CD8-positive, alpha-beta memory T cell (primary cell): ENCODE data around the gene COA7. TPM values are rescaled to one million over a fixed set of nuclear protein-coding genes. Genes with fewer than 3 reads are reported as not detected.
A peak's percentile ranks its signal among the peaks of the same experiment; 100 is the strongest.

ENCODE experiments used
- CTCF ChIA-PET: fragments of 350-600 bp; sonication (Branson Sonifier 250); formaldehyde crosslinking; loops from one replicate; lab custom pipeline; 2021; ENCODE audit warnings: antibody characterized with exemption; lab: Charles Lee
- POLR2A ChIA-PET: fragments of 350-600 bp; sonication (Branson Sonifier 250); formaldehyde crosslinking; loops from one replicate; lab custom pipeline; 2021; ENCODE audit warnings: antibody characterized with exemption; lab: Charles Lee
- DNase-seq, 5 donors: peaks; one replicate each; pipeline versions ENCODE4 v3.0.0 to v3.0.0-alpha.2; 2020 to 2022; ENCODE audit warnings: mixed read lengths in 1 of 5
- H3K27ac ChIP-seq: one replicate; pipeline ENCODE4 v1.7.0; 2013; ENCODE audit warnings: low read depth, mild to moderate bottlenecking, low read length, moderate library complexity
- H3K27me3 ChIP-seq: 2 replicates; pipeline ENCODE4 v1.7.0; 2013; ENCODE audit warnings: low read length, mild to moderate bottlenecking; ENCODE audit not compliant: insufficient read depth, poor library complexity, severe bottlenecking
- H3K36me3 ChIP-seq: 2 replicates; pipeline ENCODE4 v1.7.0; 2013; ENCODE audit warnings: mild to moderate bottlenecking, low read length, moderate library complexity; ENCODE audit not compliant: insufficient read depth
- H3K4me1 ChIP-seq: 2 replicates; pipeline ENCODE4 v1.7.0; 2013; ENCODE audit warnings: mild to moderate bottlenecking, low read length, moderate library complexity; ENCODE audit not compliant: insufficient read depth
- H3K4me3 ChIP-seq: 2 replicates; pipeline ENCODE4 v1.7.0; 2013; ENCODE audit warnings: mild to moderate bottlenecking, low read length
- H3K9me3 ChIP-seq: 2 replicates; pipeline ENCODE4 v1.7.0; 2013; ENCODE audit warnings: mild to moderate bottlenecking, low read length
- H3K27ac Mint-ChIP-seq, 8 donors: one replicate each; pipeline ENCODE4 v1.8.0; 2020 to 2021; ENCODE audit warnings: mixed read lengths in 8 of 8, mild to moderate bottlenecking in 6 of 8, inconsistent platforms in 3 of 8, moderate library complexity in 3 of 8
- H3K27me3 Mint-ChIP-seq, 2 donors: one replicate each; pipeline ENCODE4 v1.8.0; 2020 to 2021; ENCODE audit warnings: mixed read lengths in 2 of 2, mild to moderate bottlenecking in 1 of 2, moderate library complexity in 1 of 2
- H3K36me3 Mint-ChIP-seq, 3 donors: one replicate each; pipeline ENCODE4 v1.8.0; 2020 to 2021; ENCODE audit warnings: mixed read lengths in 3 of 3, inconsistent platforms in 1 of 3, mild to moderate bottlenecking in 1 of 3
- H3K4me1 Mint-ChIP-seq, 3 donors: one replicate each; pipeline ENCODE4 v1.8.0; 2020 to 2021; ENCODE audit warnings: mixed read lengths in 3 of 3, inconsistent platforms in 1 of 3, mild to moderate bottlenecking in 1 of 3
- H3K4me3 Mint-ChIP-seq, 7 donors: one replicate each; pipeline ENCODE4 v1.8.0; 2020 to 2021; ENCODE audit warnings: mixed read lengths in 7 of 7, mild to moderate bottlenecking in 6 of 7, moderate library complexity in 4 of 7, inconsistent platforms in 2 of 7
- H3K9me3 Mint-ChIP-seq, 5 donors: one replicate each; pipeline ENCODE4 v1.8.0; 2020 to 2022; ENCODE audit warnings: mixed read lengths in 5 of 5, mild to moderate bottlenecking in 3 of 5, moderate library complexity in 2 of 5, inconsistent platforms in 1 of 5
- polyA plus RNA-seq: library from polyadenylated mRNA; unstranded; fragments of 300-500 nt; fragmentation: Illumina TruSeq; gene quantifications from one replicate; pipeline ENCODE4 v1.2.3, GENCODE V29; 2021
- total RNA-seq, 2 experiments: library from RNA; stranded (reverse); gene quantifications; one replicate each; pipeline ENCODE4 v1.2.3, GENCODE V29; 2021

The COA7 gene
- total and polyA plus RNA-seq, 3 experiments from 2014 or later = 3.2 to 41.2 (median 39.8) TPM

DNA sequence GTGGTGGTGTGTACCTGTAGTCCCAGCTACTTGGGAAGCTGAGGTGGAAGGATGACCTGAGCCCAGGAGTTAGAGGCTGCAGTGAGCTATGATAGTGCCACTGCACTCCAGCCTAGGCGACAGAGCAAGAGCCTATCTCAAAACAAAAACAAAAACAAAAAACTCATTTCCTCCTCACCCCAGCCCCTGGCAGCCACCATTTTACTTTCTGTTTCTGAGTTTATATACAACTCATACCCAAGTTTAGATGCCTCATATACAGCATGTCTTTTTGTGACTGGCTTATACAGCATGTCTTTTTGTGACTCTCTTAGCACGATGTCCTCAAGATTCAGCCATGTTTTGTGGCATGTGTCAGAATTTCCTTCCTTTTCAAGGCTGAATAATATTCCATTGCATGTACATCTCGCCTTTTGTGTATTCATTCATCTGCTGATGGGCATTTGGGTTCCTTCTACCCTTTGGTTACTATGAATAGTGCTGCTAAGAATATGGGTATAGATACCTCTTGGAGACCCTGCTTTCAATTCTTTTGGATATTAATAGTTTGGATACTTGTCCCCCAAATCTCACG is 14.7 kb downstream of the COA7 start:
- Histone ChIP-seq H3K36me3 (peaks cover 5% of the 10 kb centered on the region), H3K27ac (no peak overlapping the region), H3K4me3 (no peak overlapping the region), H3K4me1 (peaks cover 8% of the 10 kb centered on the region), H3K9me3 (peaks cover 3% of the 10 kb centered on the region), H3K27me3 (no peaks in the 10 kb centered on the region)
- H3K27me3 Mint-ChIP-seq = no peaks in the 10 kb centered on the region
- CTCF ChIA-PET = interaction anchor here (1.4 kb wide), 1 partner anchor 18 kb away, joined by 4 read pairs; no protein-coding TSS in a partner anchor
- H3K27ac Mint-ChIP-seq = peak overlapping the region in 4 of 8 donors; percentile 1 to 71 (median 48)
- no peak overlapping the region for H3K4me3 Mint-ChIP-seq
- H3K9me3 Mint-ChIP-seq = no peaks in the 10 kb centered on the region
- peaks cover 0 to 23% (median 6%) of the 10 kb centered on the region in 3 donors for H3K36me3 Mint-ChIP-seq
- POLR2A ChIA-PET = interaction anchor here (0.7 kb wide), 1 partner anchor 488 kb away, joined by 5 read pairs; no protein-coding TSS in a partner anchor
- H3K4me1 Mint-ChIP-seq = peaks cover 8 to 15% (median 11%) of the 10 kb centered on the region in 3 donors
- no peak for DNase-seq

DNA sequence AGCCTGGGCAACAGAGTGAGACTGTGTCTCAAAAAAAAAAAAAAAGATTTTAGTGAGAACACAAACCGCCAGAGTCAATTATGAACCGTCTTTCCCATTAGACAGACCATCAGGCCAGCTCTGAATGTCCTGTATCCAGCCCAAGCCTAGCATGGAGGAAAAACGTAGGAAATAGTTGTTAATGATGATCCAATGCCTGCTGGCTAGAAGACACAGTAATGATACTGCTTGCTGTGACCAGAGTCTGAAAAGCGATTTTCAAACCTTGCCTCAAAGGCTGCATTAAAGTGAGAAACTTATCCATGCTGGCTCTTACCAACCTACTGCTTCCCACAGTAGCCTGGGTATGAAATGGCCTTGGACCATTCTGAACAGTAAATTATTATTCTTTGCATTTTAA is 17.0 kb downstream of the COA7 start:
- Mint-ChIP-seq H3K27ac (peak overlapping the region in 1 of 8 donors; percentile 21), H3K9me3 (no peaks in the 10 kb centered on the region), H3K4me1 (peaks cover 7 to 9% (median 7%) of the 10 kb centered on the region in 3 donors), H3K27me3 (no peaks in the 10 kb centered on the region), H3K36me3 (peaks cover 0 to 29% (median 9%) of the 10 kb centered on the region in 3 donors), H3K4me3 (no peak overlapping the region)
- Histone ChIP-seq H3K4me3 (no peak overlapping the region), H3K9me3 (peaks cover 3% of the 10 kb centered on the region), H3K4me1 (peaks cover 8% of the 10 kb centered on the region), H3K27me3 (no peaks in the 10 kb centered on the region), H3K27ac (no peak overlapping the region), H3K36me3 (peaks cover 6% of the 10 kb centered on the region)
- POLR2A ChIA-PET = no interaction called here
- CTCF ChIA-PET = no interaction called here
- no peak for DNase-seq

DNA sequence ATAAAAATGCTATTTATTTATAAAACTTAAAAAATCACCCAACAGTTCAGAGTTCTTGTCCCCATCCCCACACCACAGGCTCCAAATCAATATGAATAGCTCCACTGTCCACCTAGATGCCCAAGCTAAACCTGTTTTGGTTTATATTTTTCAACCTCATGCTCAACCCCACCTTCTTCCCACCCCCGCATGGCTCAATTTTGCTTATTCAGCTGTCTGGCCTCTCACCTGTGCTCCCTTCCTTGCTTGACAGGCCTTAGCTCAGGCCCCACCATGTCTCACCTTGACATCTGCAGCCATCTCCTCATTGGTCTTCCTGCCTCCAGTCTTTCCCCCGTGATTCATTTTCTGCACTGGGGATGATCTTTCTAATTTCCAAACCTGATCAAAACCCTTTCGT is 17.8 kb downstream of the COA7 start:
- Histone ChIP-seq H3K4me1 (peaks cover under 1% of the 10 kb centered on the region), H3K9me3 (peaks cover 3% of the 10 kb centered on the region), H3K27ac (no peak overlapping the region), H3K27me3 (no peaks in the 10 kb centered on the region), H3K36me3 (peaks cover 6% of the 10 kb centered on the region), H3K4me3 (no peak overlapping the region)
- DNase-seq = no peak
- CTCF ChIA-PET = no interaction called here
- Mint-ChIP-seq H3K9me3 (no peaks in the 10 kb centered on the region), H3K4me1 (peaks cover 3 to 6% (median 3%) of the 10 kb centered on the region in 3 donors), H3K4me3 (no peak overlapping the region), H3K27ac (peak overlapping the region in 4 of 8 donors; percentile 3 to 74 (median 18)), H3K27me3 (no peaks in the 10 kb centered on the region), H3K36me3 (peaks cover 0 to 31% (median 9%) of the 10 kb centered on the region in 3 donors)
- POLR2A ChIA-PET = no interaction called here

DNA sequence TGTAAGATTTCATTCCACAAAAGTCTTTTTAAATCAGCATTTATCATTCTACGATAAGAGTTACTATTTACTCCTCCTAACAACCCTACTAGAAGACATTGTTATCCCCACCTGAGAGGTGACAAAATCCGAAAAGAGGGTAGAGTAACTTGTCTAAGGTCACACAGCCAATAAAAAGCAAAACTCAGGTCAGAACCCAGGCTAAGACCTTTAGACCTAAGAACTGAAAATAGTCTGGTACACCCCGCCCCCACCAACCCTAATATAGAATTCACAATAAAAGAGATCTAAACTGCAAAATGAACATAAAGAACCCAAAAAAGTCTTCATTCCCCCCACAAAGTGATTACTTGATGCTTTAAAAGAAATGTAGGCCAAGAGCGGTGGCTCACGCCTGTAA is 18.6 kb downstream of the COA7 start:
- H3K4me1 Mint-ChIP-seq = peaks cover 5 to 8% (median 5%) of the 10 kb centered on the region in 3 donors
- no peaks in the 10 kb centered on the region for H3K27me3 Mint-ChIP-seq
- no peak for DNase-seq
- H3K36me3 Mint-ChIP-seq = peaks cover 0 to 36% (median 14%) of the 10 kb centered on the region in 3 donors
- ChIA-PET CTCF (no interaction called here), POLR2A (no interaction called here)
- no peaks in the 10 kb centered on the region for H3K27me3 ChIP-seq
- H3K27ac ChIP-seq = no peak overlapping the region
- H3K9me3 Mint-ChIP-seq = no peaks in the 10 kb centered on the region
- H3K9me3 ChIP-seq = peaks cover 3% of the 10 kb centered on the region
- no peak overlapping the region for H3K4me3 Mint-ChIP-seq
- H3K4me3 ChIP-seq = no peak overlapping the region
- H3K36me3 ChIP-seq = peaks cover 6% of the 10 kb centered on the region
- H3K27ac Mint-ChIP-seq = peak overlapping the region in 2 of 8 donors; percentile 2 to 38
- H3K4me1 ChIP-seq = no peaks in the 10 kb centered on the region

DNA sequence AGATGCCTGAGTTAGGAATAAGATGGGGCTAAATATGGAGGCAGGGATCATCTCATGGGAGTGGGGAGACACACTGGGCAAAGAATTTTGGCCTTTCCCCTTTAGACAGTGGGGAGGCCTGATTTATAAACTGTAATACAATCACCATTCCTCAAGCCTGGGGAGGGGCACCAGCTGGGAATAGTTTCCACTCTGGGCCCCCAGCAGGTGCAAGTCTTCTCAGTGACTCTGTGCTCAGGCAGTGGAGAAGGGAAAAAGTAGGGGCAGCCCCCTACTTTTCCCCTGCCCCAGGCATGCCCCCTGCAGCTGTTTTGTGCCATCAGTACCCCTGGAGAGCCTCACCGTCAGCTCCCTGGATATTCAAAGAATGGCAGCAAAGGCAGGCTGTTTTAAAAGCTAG is 19.1 kb downstream of the COA7 start:
- no peaks in the 10 kb centered on the region for H3K27me3 ChIP-seq
- no peak overlapping the region for H3K4me3 ChIP-seq
- no peak overlapping the region for H3K27ac ChIP-seq
- DNase-seq = no peak
- H3K27ac Mint-ChIP-seq = peak overlapping the region in 5 of 8 donors; percentile 4 to 82 (median 57)
- no peaks in the 10 kb centered on the region for H3K9me3 Mint-ChIP-seq
- CTCF ChIA-PET = no interaction called here
- peaks cover 3% of the 10 kb centered on the region for H3K9me3 ChIP-seq
- peaks cover 7 to 9% (median 8%) of the 10 kb centered on the region in 3 donors for H3K4me1 Mint-ChIP-seq
- H3K36me3 ChIP-seq = peaks cover 6% of the 10 kb centered on the region
- no peaks in the 10 kb centered on the region for H3K4me1 ChIP-seq
- no peaks in the 10 kb centered on the region for H3K27me3 Mint-ChIP-seq
- H3K36me3 Mint-ChIP-seq = peaks cover 0 to 37% (median 15%) of the 10 kb centered on the region in 3 donors
- POLR2A ChIA-PET = no interaction called here
- no peak overlapping the region for H3K4me3 Mint-ChIP-seq

DNA sequence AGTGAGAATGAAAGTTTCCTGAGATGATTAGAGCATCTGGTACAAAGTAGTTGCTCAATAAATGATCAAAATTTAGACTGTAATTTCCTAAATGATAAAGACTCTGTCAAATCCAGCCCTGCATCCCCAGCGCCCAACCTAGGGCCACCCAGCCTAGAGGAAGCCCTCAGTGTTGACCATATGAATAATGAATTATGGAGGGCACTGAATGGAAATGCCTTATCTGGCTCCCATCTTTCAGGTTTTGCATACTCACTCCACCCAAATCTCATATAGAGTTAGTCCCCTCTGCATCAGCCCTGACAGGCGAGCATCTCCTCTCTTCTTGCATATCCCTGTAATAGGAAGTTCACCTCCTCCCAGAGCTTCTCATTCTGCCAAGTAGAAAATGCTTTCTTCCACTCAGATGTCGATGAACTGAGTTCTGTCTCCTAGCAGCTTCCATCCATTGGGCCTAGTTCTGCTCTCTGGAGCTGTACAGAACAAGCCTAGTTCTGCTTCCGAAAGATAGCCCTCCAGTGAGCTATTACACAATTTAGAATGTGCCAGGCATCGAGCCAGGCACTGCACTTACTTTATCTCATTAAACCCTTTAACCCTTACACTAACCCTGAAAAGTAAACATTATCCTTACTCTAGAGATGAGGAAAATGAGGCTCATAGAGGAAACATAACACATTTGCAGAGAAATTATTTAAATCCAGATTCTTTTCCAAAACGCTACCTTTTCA is 20.9 kb downstream of the COA7 start:
- peaks cover 9% of the 10 kb centered on the region for H3K36me3 ChIP-seq
- H3K4me1 ChIP-seq = no peaks in the 10 kb centered on the region
- H3K27ac ChIP-seq = no peak overlapping the region
- Mint-ChIP-seq H3K4me1 (peaks cover 8 to 10% (median 9%) of the 10 kb centered on the region in 3 donors), H3K36me3 (peaks cover 0 to 45% (median 14%) of the 10 kb centered on the region in 3 donors), H3K4me3 (no peak overlapping the region), H3K27ac (peak overlapping the region in 1 of 8 donors; percentile 51), H3K27me3 (no peaks in the 10 kb centered on the region), H3K9me3 (no peaks in the 10 kb centered on the region)
- no peak for DNase-seq
- no peaks in the 10 kb centered on the region for H3K9me3 ChIP-seq
- no peaks in the 10 kb centered on the region for H3K27me3 ChIP-seq
- POLR2A ChIA-PET = no interaction called here
- CTCF ChIA-PET = interaction anchor here (1.0 kb wide), 1 partner anchor 9 kb away, joined by 3 read pairs; no protein-coding TSS in a partner anchor
- H3K4me3 ChIP-seq = no peak overlapping the region

DNA sequence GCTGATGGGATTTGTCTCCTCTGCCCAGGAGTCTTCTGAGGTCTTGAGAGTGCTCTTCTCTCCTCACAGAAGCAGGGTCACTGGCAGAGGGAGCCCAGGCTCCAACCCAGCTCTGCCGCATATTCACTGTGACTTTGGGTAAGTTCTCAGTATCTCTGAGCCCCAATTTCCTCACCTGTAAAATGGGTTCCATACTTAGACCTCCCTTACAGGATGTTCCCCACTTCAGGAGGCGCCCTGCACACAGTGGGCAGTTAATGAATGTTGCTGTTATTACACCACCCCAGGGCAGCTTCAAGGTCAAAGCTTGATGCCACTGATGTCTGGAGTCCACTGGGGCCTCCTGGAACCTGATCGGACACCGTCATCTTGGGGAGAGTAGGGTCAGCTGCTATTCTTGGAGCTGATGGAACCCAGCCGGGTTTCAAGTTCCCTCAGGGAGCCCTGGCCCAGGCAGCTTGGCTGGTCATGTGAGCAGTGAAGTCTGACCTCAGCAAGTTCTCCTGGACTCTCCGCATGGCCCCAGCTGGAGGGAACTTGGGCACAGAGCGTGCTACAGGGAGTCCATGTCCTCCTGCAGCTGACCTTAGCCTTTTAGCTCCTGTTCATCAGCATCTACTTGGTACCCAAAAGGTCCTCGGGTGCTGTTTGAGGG is 21.8 kb downstream of the COA7 start:
- Mint-ChIP-seq H3K27me3 (no peaks in the 10 kb centered on the region), H3K4me1 (peaks cover 8 to 10% (median 9%) of the 10 kb centered on the region in 3 donors), H3K27ac (no peak overlapping the region), H3K9me3 (no peaks in the 10 kb centered on the region), H3K36me3 (peaks cover 0 to 50% (median 14%) of the 10 kb centered on the region in 3 donors), H3K4me3 (no peak overlapping the region)
- no peaks in the 10 kb centered on the region for H3K9me3 ChIP-seq
- H3K27ac ChIP-seq = no peak overlapping the region
- DNase-seq = no peak
- no peak overlapping the region for H3K4me3 ChIP-seq
- ChIA-PET POLR2A (no interaction called here), CTCF (no interaction called here)
- peaks cover 9% of the 10 kb centered on the region for H3K36me3 ChIP-seq
- H3K4me1 ChIP-seq = no peaks in the 10 kb centered on the region
- H3K27me3 ChIP-seq = no peaks in the 10 kb centered on the region
